Activated CD4-positive, alpha-beta T cell treated with anti-CD3 and anti-CD28 coated beads, Interleukin-2, amount 10 ng/mL, durations not matched to agents 24 days and 14 days (primary cell): ENCODE results near the gene PPP1R1C. TPM values are rescaled to one million over a fixed set of nuclear protein-coding genes. Genes with fewer than 3 reads are reported as not detected.
"Not testable (repeated sequence)": the region's sequence is repeated elsewhere in the genome, so short reads cannot be mapped to it uniquely, and the experiment has no call there.

Experiments used
- DNase-seq: peaks from one replicate; pipeline ENCODE4 v3.0.0; 2022
- H3K27ac Mint-ChIP-seq: one replicate; pipeline ENCODE4 v1.8.0; 2022; ENCODE audit warnings: mild to moderate bottlenecking, mixed read lengths
- H3K27me3 Mint-ChIP-seq: one replicate; pipeline ENCODE4 v1.8.0; 2022; ENCODE audit warnings: mixed read lengths
- H3K36me3 Mint-ChIP-seq: one replicate; pipeline ENCODE4 v1.8.0; 2022; ENCODE audit warnings: low read depth, mild to moderate bottlenecking, mixed read lengths
- H3K4me1 Mint-ChIP-seq: one replicate; pipeline ENCODE4 v1.8.0; 2021; ENCODE audit warnings: mixed read lengths
- H3K4me3 Mint-ChIP-seq: one replicate; pipeline ENCODE4 v1.8.0; 2022; ENCODE audit warnings: mild to moderate bottlenecking, moderate library complexity, mixed read lengths
- H3K9me3 Mint-ChIP-seq: one replicate; pipeline ENCODE4 v1.8.0; 2021; ENCODE audit warnings: mixed read lengths
- intact Hi-C: fragments of 100-400 bp; cut with micrococcal nuclease; formaldehyde crosslinking; loops from one replicate; pipeline ENCODE4 v1.15.1; 2023
- total RNA-seq: library from RNA; stranded (reverse); gene quantifications from 2 replicates; pipeline ENCODE4 v1.2.3, GENCODE V29; 2022

Gene PPP1R1C
- total RNA-seq, 1 donor from 2014 or later, result not detected

DNA sequence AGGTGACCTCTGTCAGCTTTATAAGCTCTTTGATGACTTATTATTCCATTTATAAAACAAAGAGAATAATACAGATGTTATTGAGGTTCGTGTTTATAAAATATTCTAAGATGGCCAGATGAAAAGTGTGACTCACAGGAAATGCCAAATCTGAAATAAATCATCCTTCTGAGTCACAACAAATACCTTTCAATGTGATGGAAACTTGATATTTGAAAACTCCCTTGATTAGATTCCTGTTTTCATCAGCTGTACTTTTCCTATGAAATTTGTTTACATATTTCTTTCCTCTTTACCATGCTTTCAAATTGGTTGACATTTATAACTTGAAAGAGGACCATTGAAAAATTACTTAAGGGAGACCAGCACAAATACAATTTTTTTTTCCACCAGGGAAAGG lies 30.6 kb upstream of the PPP1R1C start:
- Mint-ChIP-seq H3K4me3 (no peak overlapping the region), H3K9me3 (no peaks in the 10 kb centered on the region), H3K27ac (no peak overlapping the region), H3K27me3 (peaks cover 22% of the 10 kb centered on the region), H3K36me3 (no peaks in the 10 kb centered on the region), H3K4me1 (peaks cover 19% of the 10 kb centered on the region)
- no peak for DNase-seq
- intact Hi-C loops, result loop anchor here (2.0 kb wide), 1 partner anchor 164 kb away; no protein-coding TSS in a partner anchor

DNA sequence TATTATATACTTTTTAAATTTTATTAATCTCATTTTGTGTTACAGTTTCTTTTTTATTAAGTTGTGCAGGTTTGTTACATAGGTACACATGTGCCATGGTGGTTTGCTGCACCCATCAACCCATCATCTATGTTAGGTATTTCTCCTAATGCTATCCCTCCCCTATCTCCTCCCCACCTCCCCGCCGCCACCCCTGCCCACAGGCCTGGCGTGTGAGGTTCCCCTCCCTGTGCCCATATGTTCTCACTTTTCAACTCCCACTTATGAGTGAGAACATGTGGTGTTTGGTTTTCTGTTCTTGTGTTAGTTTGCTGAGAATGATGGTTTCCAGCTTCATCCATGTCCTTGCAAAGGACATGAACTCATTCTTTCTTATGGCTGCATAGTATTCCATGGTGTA lies 29.8 kb upstream of the PPP1R1C start:
- not testable (repeated sequence) for H3K4me3 Mint-ChIP-seq, H3K27ac Mint-ChIP-seq, DNase-seq, H3K36me3 Mint-ChIP-seq, H3K9me3 Mint-ChIP-seq
- H3K4me1 Mint-ChIP-seq, result peaks cover 19% of the 10 kb centered on the region
- intact Hi-C loops, result loop anchor here (2.0 kb wide), 1 partner anchor 165 kb away; no protein-coding TSS in a partner anchor
- peaks cover 14% of the 10 kb centered on the region for H3K27me3 Mint-ChIP-seq

DNA sequence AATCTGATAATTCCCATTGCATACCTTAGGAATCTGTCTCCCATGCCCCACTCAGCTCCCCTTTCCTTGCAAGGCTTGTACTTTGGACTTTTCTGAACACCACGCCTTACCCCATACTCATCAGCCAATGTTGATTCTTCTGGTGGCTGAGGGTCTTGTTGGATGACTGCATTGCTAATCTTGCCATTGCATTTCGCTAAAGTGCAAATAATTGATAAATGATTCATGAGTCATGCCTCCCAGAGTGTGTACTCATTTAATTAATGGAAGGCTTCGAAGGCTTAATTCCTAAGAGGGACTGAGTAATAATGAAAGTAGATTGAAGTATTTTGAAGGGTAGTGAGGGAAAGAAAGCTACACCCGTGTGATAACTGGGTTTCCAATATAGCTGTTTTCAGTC lies 28.0 kb upstream of the PPP1R1C start:
- Mint-ChIP-seq H3K4me1 (peaks cover 16% of the 10 kb centered on the region), H3K9me3 (no peaks in the 10 kb centered on the region), H3K27ac (no peak overlapping the region), H3K36me3 (no peaks in the 10 kb centered on the region), H3K4me3 (no peak overlapping the region), H3K27me3 (peaks cover 8% of the 10 kb centered on the region)
- intact Hi-C loops, result no loop called here
- DNase-seq, result no peak

DNA sequence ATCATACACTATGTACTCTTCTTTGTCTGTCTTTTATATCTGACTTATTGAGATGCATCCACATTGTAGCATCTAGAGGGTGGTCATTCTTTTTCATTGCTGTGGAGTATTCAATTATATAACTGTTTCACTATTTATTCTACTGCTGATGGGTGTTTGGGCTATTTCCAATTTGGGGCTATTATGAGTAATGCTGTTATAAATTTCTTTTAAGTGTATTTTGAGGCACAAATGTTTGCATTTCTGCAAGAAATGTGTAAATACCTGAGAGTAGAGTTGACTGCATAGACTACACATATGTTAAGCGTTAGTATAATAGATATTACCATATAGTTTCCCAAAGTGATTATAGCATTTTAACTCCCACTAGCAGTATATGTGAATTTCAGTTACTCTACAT lies 26.9 kb upstream of the PPP1R1C start:
- DNase-seq, result no peak
- no peak overlapping the region for H3K27ac Mint-ChIP-seq
- H3K27me3 Mint-ChIP-seq, result peaks cover 5% of the 10 kb centered on the region
- H3K4me1 Mint-ChIP-seq, result peaks cover 12% of the 10 kb centered on the region
- H3K36me3 Mint-ChIP-seq, result no peaks in the 10 kb centered on the region
- H3K4me3 Mint-ChIP-seq, result no peak overlapping the region
- intact Hi-C loops, result no loop called here
- no peaks in the 10 kb centered on the region for H3K9me3 Mint-ChIP-seq

DNA sequence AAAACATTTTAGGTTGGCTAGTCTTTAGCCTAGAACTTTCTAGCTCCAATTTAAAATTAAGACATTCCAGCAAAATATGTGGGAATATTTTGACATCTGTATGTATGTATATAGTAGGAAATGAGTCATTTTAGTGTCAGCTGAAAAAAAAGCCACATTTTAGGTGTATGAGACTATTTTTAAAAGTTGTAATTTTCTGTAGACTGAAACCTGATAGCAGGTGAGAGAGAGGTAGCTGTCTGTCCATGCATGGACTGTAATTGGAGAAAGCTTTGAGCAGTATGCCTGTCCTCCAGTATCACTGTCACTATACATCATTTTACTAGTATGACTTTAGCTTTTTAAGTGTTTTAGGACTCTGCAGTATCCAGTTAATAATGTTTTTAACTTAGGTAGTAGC lies 26.1 kb upstream of the PPP1R1C start:
- intact Hi-C loops, result no loop called here
- H3K4me1 Mint-ChIP-seq, result peaks cover 5% of the 10 kb centered on the region
- no peaks in the 10 kb centered on the region for H3K36me3 Mint-ChIP-seq
- no peak for DNase-seq
- peaks cover 5% of the 10 kb centered on the region for H3K27me3 Mint-ChIP-seq
- no peaks in the 10 kb centered on the region for H3K9me3 Mint-ChIP-seq
- H3K4me3 Mint-ChIP-seq, result no peak overlapping the region
- no peak overlapping the region for H3K27ac Mint-ChIP-seq

DNA sequence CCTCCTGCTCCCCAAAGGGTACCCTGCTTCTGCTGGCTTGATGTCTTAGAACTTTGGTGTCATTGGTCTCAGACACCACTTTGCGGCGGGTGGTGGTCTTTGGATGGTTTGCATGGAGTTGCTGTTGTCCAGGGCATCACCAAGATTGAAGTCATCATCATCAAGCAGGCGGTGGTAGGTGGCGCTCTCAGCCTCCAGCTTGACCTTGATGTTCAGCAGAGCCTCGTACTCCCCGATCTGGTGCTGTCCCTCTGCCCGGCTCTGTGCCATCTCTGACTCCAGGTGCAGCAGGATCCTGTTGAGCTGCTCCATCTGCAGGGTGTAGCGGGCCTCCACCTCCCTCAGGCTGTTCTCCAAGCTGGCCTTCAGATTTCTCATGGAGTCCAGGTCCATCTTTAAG lies 24.5 kb upstream of the PPP1R1C start:
- H3K4me1 Mint-ChIP-seq, intact Hi-C loops, H3K4me3 Mint-ChIP-seq, H3K36me3 Mint-ChIP-seq, H3K9me3 Mint-ChIP-seq, DNase-seq, H3K27me3 Mint-ChIP-seq, H3K27ac Mint-ChIP-seq: not testable (repeated sequence)

DNA sequence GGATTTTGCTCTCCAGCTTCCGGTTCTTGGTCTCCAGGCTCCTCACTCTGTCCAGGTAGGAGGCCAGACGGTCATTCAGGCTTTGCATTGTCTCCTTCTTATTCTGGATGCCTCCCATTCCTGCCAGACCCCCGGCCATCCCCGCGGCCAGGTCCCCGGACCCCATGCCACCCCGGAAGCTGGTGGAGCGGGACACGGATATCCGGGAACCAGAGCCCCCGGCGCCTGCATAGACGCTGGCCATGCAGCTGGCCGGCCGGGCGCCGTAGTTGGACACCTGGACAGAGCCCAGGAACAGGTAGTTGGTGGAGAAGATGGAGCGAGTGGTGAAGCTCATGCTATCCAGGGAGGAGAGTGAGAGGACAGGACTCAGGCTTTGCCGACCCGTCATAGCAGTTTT lies 23.5 kb upstream of the PPP1R1C start:
- Mint-ChIP-seq H3K36me3 (no peaks in the 10 kb centered on the region), H3K9me3 (no peaks in the 10 kb centered on the region), H3K4me3 (no peak overlapping the region), H3K27ac (no peak overlapping the region), H3K4me1 (peaks cover 3% of the 10 kb centered on the region), H3K27me3 (peaks cover 15% of the 10 kb centered on the region)
- intact Hi-C loops, result no loop called here
- DNase-seq, result no peak

DNA sequence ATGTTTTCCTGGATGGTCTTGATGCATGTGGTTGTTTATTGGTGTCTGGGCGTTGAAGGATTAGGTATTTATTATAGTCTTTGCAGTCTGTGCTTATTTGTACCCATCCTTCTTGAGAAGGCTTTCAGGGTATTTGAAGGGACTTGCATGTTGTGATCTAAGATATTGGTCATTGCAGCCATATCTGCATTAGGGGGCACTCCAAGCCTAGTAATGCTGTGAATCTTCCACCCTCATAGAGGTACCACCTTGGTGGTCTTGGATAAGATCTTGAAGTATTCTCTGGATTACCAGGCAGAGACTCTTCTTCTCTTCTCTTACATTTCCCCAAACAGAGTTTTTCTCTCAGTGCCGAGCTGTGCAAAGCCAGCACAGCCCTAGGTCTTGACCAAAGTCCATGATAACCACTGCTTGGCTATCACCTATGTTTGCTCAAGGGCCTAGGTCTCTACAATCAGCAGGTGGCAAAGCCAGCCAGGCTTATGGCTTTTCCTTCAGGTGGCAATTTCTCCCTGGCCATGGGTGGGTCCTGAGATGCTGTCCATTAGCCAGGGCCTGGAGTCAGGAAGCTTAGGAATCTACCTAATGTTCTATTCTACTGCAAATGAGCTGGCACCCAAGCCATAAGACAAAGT lies 15.4 kb upstream of the PPP1R1C start:
- DNase-seq, result no peak
- Mint-ChIP-seq H3K27me3 (peaks cover 24% of the 10 kb centered on the region), H3K4me1 (no peaks in the 10 kb centered on the region), H3K27ac (no peak overlapping the region), H3K9me3 (no peaks in the 10 kb centered on the region), H3K36me3 (no peaks in the 10 kb centered on the region), H3K4me3 (no peak overlapping the region)
- intact Hi-C loops, result no loop called here

DNA sequence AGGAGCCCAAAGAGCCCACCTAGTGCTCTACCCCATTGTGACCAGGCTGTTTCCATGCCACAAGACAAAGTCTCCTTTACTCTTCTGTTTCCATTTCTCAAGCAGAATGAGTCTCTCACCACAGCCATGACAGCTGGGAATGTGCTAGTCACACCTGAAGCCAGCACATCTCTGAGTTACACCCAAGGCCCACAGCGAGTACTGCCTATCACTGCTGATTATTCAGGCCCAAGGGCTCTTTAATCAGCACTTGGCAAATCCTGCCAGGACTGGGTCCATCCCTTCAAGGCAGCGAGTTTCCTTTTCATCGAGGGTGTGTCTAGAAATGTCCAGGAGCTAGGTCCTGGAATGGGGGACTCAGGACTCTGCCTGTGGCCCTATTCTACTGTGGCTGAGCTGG lies 14.6 kb upstream of the PPP1R1C start:
- Mint-ChIP-seq H3K4me3 (no peak overlapping the region), H3K27ac (no peak overlapping the region), H3K36me3 (no peaks in the 10 kb centered on the region), H3K9me3 (no peaks in the 10 kb centered on the region), H3K27me3 (peaks cover 21% of the 10 kb centered on the region), H3K4me1 (no peaks in the 10 kb centered on the region)
- DNase-seq, result no peak
- intact Hi-C loops, result no loop called here

DNA sequence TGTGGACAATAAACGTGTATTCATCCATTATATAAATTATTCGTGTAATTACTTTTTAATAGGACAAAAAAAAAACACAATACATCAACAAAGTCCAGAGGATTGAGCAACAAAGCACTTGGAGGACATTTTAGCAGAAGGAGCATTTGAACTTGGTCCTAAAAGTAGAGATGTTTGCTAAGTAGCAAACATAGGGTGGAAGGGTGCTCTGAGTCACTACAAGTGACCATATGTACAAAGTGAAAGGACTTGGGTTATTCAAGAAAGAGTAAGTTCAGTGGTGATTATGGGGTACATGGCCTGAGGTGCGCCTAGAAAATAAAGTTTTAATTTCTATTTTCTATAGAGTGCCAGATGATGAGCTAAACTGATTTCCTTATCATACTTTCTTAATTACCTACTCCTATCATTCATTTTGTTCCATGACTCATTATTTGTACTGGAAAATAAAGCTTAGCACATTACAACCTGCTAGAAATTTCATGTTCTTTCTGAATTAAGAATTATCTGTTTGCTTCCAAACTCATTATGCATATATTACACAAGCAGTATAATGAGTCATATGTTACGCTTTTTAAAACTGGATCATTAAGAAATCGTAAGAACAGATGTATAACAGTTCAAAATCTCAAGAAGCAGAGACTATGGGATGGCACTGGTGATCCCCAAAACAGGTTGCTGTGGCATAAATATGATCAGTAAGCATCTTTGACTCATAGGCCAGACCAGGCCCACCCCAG lies 13.1 kb upstream of the PPP1R1C start:
- Mint-ChIP-seq H3K9me3 (no peaks in the 10 kb centered on the region), H3K4me1 (no peaks in the 10 kb centered on the region), H3K36me3 (no peaks in the 10 kb centered on the region), H3K27ac (no peak overlapping the region), H3K4me3 (no peak overlapping the region), H3K27me3 (peaks cover 12% of the 10 kb centered on the region)
- no peak for DNase-seq
- intact Hi-C loops, result no loop called here

DNA sequence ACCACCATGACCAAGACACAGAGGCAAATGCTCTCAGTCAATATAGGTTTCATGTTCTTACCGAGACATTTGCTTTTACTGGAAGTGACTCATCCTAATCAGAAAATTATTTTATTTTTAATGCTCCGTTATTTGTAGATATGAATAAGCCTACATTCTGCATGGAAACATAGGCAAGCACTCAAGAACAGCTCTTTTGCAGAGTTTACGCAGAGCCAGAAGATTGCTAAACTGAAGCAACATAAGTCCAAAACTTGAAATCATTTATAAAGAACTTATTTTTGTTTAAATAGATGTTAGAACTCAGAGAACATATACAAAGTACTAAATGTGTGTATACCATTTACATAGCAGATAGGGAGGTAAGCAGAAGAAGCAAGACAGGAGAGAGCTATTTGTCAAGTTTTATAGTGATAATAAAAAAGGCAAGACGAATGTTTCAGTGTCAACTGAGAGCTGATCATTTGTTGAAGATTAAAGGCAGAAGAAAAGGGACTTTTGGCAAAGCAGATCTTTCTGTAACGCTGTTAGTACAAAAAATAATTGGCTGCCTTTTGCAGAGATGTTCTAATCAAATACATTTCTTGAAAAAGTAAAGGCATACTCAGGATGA lies 12.4 kb upstream of the PPP1R1C start:
- Mint-ChIP-seq H3K27ac (no peak overlapping the region), H3K27me3 (peaks cover 7% of the 10 kb centered on the region), H3K4me3 (no peak overlapping the region), H3K4me1 (no peaks in the 10 kb centered on the region), H3K9me3 (no peaks in the 10 kb centered on the region), H3K36me3 (no peaks in the 10 kb centered on the region)
- DNase-seq, result no peak
- intact Hi-C loops, result no loop called here

DNA sequence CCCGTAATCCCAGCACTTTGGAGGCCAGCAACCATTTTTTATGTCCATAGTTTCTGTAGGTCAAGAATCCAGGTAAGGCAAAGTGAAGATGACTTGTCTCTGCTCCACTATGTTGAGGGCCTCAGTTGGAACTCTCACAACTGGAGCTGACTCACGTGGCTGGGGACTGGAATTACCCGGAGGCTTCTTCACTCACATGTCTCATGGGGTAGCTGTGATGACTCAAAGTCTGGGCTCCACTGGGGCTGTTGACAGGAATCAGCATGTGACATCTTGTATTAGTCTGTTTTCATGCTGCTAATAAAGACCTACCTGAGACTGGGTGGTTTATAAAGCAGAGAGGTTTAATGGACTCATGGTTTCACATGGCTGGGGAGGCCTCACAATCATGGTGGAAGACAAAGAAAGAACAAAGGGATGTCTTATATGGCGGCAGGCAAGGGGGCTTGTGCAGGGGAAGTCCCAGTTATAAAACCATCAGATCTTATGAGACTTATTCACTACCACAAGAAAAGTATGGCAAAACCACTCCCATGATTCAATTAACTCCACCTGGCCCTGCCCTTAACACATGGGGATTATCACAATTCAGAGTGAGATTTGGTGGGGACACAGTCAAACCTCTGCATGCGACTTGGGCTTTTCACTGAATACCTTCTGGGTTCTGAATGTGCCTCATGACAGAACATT lies 7.8 kb upstream of the PPP1R1C start:
- intact Hi-C loops, result no loop called here
- H3K27ac Mint-ChIP-seq, result no peak overlapping the region

DNA sequence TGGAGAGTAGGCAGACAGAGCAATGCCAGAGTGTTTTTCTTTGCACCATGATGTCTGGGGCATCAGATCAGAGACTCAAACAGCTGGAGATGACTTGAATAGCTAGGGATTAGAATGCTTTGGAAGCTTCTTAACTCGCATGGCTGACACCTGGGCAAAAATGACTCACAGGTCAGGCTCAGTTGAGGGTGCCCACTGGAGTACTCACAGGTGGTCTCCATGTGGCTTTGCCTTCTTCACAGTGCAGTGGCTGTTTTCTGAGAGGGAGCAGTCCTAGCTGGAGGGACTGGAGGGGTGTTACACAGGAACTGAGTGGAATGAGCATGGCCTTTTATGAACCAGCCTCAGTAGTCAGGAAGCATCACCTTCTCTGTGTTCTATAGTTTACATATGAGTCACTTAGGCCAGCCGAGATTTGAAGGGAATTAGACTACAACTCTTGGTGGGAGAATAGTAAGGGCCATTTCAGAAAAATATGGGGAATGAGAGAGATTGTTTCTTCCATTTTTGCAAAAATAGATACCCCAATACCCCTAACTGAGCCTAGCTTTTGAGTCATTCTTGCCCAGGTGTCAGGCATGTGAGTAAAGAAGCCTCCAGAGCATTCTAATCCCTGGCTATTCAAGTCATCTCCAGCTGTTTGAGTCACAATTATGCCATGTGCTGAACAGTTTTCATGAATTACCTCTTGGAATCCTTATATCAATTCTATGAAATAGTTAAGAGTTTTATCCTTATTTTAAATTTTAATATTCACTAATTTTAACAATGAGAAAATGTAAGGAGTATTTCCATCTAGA lies 7.1 kb upstream of the PPP1R1C start:
- H3K4me3 Mint-ChIP-seq, result no peak overlapping the region
- H3K9me3 Mint-ChIP-seq, result peaks cover 3% of the 10 kb centered on the region
- H3K36me3 Mint-ChIP-seq, result no peaks in the 10 kb centered on the region
- DNase-seq, result no peak
- H3K27me3 Mint-ChIP-seq, result peaks cover 2% of the 10 kb centered on the region
- intact Hi-C loops, result no loop called here
- H3K27ac Mint-ChIP-seq, result no peak overlapping the region
- H3K4me1 Mint-ChIP-seq, result no peaks in the 10 kb centered on the region

More for the DNA sequence above, 7.8 kb upstream of the PPP1R1C start:
- peaks cover 3% of the 10 kb centered on the region for H3K9me3 Mint-ChIP-seq
- H3K36me3 Mint-ChIP-seq, result no peaks in the 10 kb centered on the region
- no peak for DNase-seq
- peaks cover 2% of the 10 kb centered on the region for H3K27me3 Mint-ChIP-seq
- no peaks in the 10 kb centered on the region for H3K4me1 Mint-ChIP-seq
- no peak overlapping the region for H3K4me3 Mint-ChIP-seq
